Panc1 (cell line): ENCODE measurements around the gene GLT8D1.

Source experiments
- POLR2AphosphoS5 ChIP-seq: IDR thresholded peaks from 2 replicates; pipeline ENCODE4 v1.6.1; 2012; ENCODE audit warnings: mild to moderate bottlenecking, low read depth, low read length, moderate library complexity
- SIN3A ChIP-seq: IDR thresholded peaks from 2 replicates; pipeline ENCODE4 v1.6.1; 2012; ENCODE audit warnings: low read depth, mild to moderate bottlenecking, low read length, moderate library complexity, borderline replicate concordance; ENCODE audit not compliant: insufficient read depth
- TF ChIP-seq, protein P1 (sequence below): fragments of 450-650 bp; IDR thresholded peaks from 2 replicates; pipeline ENCODE4 v1.5.1; 2017; ENCODE audit warnings: mild to moderate bottlenecking
- TF ChIP-seq, protein P2 (sequence below), 2 experiments: IDR thresholded peaks; 2 replicates each; pipeline ENCODE4 v1.6.1; 2011 to 2012; ENCODE audit warnings: low read depth in 2 of 2, control low read depth in 1 of 2, low read length in 1 of 2, mild to moderate bottlenecking in 1 of 2, moderate library complexity in 1 of 2; ENCODE audit not compliant: insufficient read depth in 1 of 2

DNA sequence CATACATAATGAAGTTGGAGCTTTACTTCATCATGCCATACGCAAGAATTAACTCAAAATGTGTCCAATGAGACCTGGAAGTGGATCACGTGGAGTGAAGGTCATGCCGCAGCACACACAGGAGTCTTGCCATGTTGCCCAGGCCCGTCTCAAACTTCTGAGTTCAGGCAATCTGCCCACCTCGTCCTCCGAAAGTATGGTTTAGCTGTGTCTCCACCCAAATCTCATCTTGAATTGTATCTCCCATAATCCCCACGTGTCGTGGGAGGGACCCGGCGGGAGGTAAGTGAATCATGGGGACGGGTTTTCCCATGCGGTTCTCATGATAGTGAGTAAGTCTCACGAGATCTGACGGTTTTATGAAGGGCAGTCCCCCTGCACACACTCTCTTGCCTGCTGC, 26.0 kb upstream of the GLT8D1 start:
- TF ChIP-seq, protein P1, sequence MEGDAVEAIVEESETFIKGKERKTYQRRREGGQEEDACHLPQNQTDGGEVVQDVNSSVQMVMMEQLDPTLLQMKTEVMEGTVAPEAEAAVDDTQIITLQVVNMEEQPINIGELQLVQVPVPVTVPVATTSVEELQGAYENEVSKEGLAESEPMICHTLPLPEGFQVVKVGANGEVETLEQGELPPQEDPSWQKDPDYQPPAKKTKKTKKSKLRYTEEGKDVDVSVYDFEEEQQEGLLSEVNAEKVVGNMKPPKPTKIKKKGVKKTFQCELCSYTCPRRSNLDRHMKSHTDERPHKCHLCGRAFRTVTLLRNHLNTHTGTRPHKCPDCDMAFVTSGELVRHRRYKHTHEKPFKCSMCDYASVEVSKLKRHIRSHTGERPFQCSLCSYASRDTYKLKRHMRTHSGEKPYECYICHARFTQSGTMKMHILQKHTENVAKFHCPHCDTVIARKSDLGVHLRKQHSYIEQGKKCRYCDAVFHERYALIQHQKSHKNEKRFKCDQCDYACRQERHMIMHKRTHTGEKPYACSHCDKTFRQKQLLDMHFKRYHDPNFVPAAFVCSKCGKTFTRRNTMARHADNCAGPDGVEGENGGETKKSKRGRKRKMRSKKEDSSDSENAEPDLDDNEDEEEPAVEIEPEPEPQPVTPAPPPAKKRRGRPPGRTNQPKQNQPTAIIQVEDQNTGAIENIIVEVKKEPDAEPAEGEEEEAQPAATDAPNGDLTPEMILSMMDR, result no peak
- no peak for TF ChIP-seq SIN3A
- no peak for TF ChIP-seq POLR2AphosphoS5
- TF ChIP-seq, protein P2, sequence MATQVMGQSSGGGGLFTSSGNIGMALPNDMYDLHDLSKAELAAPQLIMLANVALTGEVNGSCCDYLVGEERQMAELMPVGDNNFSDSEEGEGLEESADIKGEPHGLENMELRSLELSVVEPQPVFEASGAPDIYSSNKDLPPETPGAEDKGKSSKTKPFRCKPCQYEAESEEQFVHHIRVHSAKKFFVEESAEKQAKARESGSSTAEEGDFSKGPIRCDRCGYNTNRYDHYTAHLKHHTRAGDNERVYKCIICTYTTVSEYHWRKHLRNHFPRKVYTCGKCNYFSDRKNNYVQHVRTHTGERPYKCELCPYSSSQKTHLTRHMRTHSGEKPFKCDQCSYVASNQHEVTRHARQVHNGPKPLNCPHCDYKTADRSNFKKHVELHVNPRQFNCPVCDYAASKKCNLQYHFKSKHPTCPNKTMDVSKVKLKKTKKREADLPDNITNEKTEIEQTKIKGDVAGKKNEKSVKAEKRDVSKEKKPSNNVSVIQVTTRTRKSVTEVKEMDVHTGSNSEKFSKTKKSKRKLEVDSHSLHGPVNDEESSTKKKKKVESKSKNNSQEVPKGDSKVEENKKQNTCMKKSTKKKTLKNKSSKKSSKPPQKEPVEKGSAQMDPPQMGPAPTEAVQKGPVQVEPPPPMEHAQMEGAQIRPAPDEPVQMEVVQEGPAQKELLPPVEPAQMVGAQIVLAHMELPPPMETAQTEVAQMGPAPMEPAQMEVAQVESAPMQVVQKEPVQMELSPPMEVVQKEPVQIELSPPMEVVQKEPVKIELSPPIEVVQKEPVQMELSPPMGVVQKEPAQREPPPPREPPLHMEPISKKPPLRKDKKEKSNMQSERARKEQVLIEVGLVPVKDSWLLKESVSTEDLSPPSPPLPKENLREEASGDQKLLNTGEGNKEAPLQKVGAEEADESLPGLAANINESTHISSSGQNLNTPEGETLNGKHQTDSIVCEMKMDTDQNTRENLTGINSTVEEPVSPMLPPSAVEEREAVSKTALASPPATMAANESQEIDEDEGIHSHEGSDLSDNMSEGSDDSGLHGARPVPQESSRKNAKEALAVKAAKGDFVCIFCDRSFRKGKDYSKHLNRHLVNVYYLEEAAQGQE (IDR thresholded peaks at IDR 0.05; ENCODE audit: insufficient read depth in 1 of 2, low read depth in 2 of 2, low read length in 1 of 2), result no peak
